H1 (cell line): ENCODE results near the gene CHST11. TPM values are rescaled to one million over a fixed set of nuclear protein-coding genes. Genes with fewer than 3 reads are reported as not detected.

Source experiments
- ASH2L ChIP-seq: fragments of 200-600, 300-600 bp; sonication (generic); IDR thresholded peaks from one replicate; pipeline ENCODE4 v1.7.1; 2017; ENCODE audit warnings: low read length
- ATF2 ChIP-seq: IDR thresholded peaks from 2 replicates; pipeline ENCODE4 v1.6.1; 2012; ENCODE audit warnings: low read length, inconsistent platforms
- EGR1 ChIP-seq: IDR thresholded peaks from 2 replicates; pipeline ENCODE4 v1.6.1; 2011; ENCODE audit warnings: low read depth, low read length, borderline replicate concordance
- KDM5A ChIP-seq: fragments of 200-600 bp; IDR thresholded peaks from 2 replicates; pipeline ENCODE4 v1.7.1; 2012; ENCODE audit warnings: mild to moderate bottlenecking, low read length, inconsistent platforms, mixed read lengths
- RNF2 ChIP-seq: fragments of 200-900, 300-1000 bp; sonication (generic); IDR thresholded peaks from 2 replicates; pipeline ENCODE4 v1.7.1; 2016; ENCODE audit warnings: borderline replicate concordance, low read depth, mild to moderate bottlenecking, antibody characterized with exemption, low read length; ENCODE audit not compliant: poor library complexity, severe bottlenecking; ENCODE audit errors: missing control alignments
- TAF7 ChIP-seq: optimal IDR thresholded peaks from 2 replicates; pipeline ENCODE3; 2011; ENCODE audit warnings: low read depth, mild to moderate bottlenecking, inconsistent platforms, low read length, moderate library complexity, borderline replicate concordance
- polyA plus RNA-seq, 7 experiments: library from polyadenylated mRNA; depleted of rRNA in 3 of 7; stranded (reverse) in 5 of 7; unstranded in 2 of 7; fragments of >200 nt in 5 of 7; fragments of 200-250 nt in 2 of 7; gene quantifications; 1 replicate in 5 of 7; 2 replicates in 1 of 7; 4 replicates in 1 of 7; pipeline versions ENCODE4 v1.2.1 to v1.2.3, GENCODE V29; 2011 to 2013; ENCODE audit warnings: missing spikeins in 2 of 7, mixed read lengths in 2 of 7
- total RNA-seq: library from RNA; stranded (reverse); fragmentation: NEBNext Ultra II Directional; extraction: Animal tissue kit (Norgen Biotek cat#: 25700); gene quantifications from 2 replicates; pipeline ENCODE4 v1.2.1, GENCODE V29; 2021

CHST11 gene
- total and polyA plus RNA-seq, 2 of the 8 experiments (the other 6 are each of a cell fraction or from before 2014, with no cell fraction given) = 14.4 to 20.8 TPM

- TF ChIP-seq ATF2 = no peak
- no peak for TF ChIP-seq TAF7
- no peak for TF ChIP-seq ASH2L
- no peak for TF ChIP-seq RNF2
- no peak for TF ChIP-seq EGR1
- TF ChIP-seq KDM5A = no peak
Measured at GRCh38 chr12:104649921-104650320, 193.2 kb downstream of the CHST11 start (continued).
